ENCODE data around the gene NRP1.

NRP1 gene

GRCh38 chr10:33293076-33293475 lies 41.4 kb downstream of the NRP1 start:
- no peaks in the 10 kb centered on the region for H3K36me3 ChIP-seq (ENCODE audit: control insufficient read depth, insufficient read depth, low read length)
- no peak for DNase-seq (ENCODE audit: extremely low read depth, insufficient read length)
- no peak overlapping the region for H3K4me3 ChIP-seq (replicated peaks; ENCODE audit: low read depth, low read length)
- no peaks in the 10 kb centered on the region for H3K27me3 ChIP-seq (replicated peaks; ENCODE audit: control insufficient read depth, insufficient read depth, low read length)
- TF ChIP-seq CTCF (IDR thresholded peaks at IDR 0.05; ENCODE audit: insufficient read depth, low read length, poor library complexity, severe bottlenecking) = no peak

- Histone ChIP-seq H3K27me3 (replicated peaks; ENCODE audit: control insufficient read depth, insufficient read depth, low read length) (no peaks in the 10 kb centered on the region), H3K36me3 (ENCODE audit: control insufficient read depth, insufficient read depth, low read length) (no peaks in the 10 kb centered on the region), H3K4me3 (replicated peaks; ENCODE audit: low read depth, low read length) (no peak overlapping the region)
- TF ChIP-seq CTCF (IDR thresholded peaks at IDR 0.05; ENCODE audit: insufficient read depth, low read length, poor library complexity, severe bottlenecking) = no peak
- no peak for DNase-seq (ENCODE audit: extremely low read depth, insufficient read length)
Observed at GRCh38 chr10:33291053-33291592, 43.3 kb downstream of the NRP1 start.

GRCh38 chr10:33290321-33291052 lies 44.0 kb downstream of the NRP1 start:
- no peak for DNase-seq (ENCODE audit: extremely low read depth, insufficient read length)
- Histone ChIP-seq H3K4me3 (replicated peaks; ENCODE audit: low read depth, low read length) (no peak overlapping the region), H3K27me3 (replicated peaks; ENCODE audit: control insufficient read depth, insufficient read depth, low read length) (no peaks in the 10 kb centered on the region), H3K36me3 (ENCODE audit: control insufficient read depth, insufficient read depth, low read length) (no peaks in the 10 kb centered on the region)
- no peak for TF ChIP-seq CTCF (IDR thresholded peaks at IDR 0.05; ENCODE audit: insufficient read depth, low read length, poor library complexity, severe bottlenecking)

GRCh38 chr10:33289776-33290175 lies 44.7 kb downstream of the NRP1 start:
- H3K27me3 ChIP-seq (replicated peaks; ENCODE audit: control insufficient read depth, insufficient read depth, low read length) = no peaks in the 10 kb centered on the region
- H3K4me3 ChIP-seq (replicated peaks; ENCODE audit: low read depth, low read length) = no peak overlapping the region
- no peaks in the 10 kb centered on the region for H3K36me3 ChIP-seq (ENCODE audit: control insufficient read depth, insufficient read depth, low read length)
- no peak for DNase-seq (ENCODE audit: extremely low read depth, insufficient read length)
- no peak for TF ChIP-seq CTCF (IDR thresholded peaks at IDR 0.05; ENCODE audit: insufficient read depth, low read length, poor library complexity, severe bottlenecking)

- H3K36me3 ChIP-seq (ENCODE audit: control insufficient read depth, insufficient read depth, low read length) = no peaks in the 10 kb centered on the region
- no peak for TF ChIP-seq CTCF (IDR thresholded peaks at IDR 0.05; ENCODE audit: insufficient read depth, low read length, poor library complexity, severe bottlenecking)
Observed at GRCh38 chr10:33288127-33288526, 46.3 kb downstream of the NRP1 start.

More at GRCh38 chr10:33288127-33288526, 46.3 kb downstream of the NRP1 start:
- no peak for DNase-seq (ENCODE audit: extremely low read depth, insufficient read length)
- no peaks in the 10 kb centered on the region for H3K27me3 ChIP-seq (replicated peaks; ENCODE audit: control insufficient read depth, insufficient read depth, low read length)
- no peak overlapping the region for H3K4me3 ChIP-seq (replicated peaks; ENCODE audit: low read depth, low read length)

Measured in GM06990 (cell line).